BLaER1 treated with 17β-estradiol and CSF1 and Interleukin-3, amounts not matched to agents 10 nM and 100 nM (cell line): Measurements from ENCODE around the gene LRRC36.

ENCODE experiments used
- H3K27ac ChIP-seq, 11 experiments: shearing (Covaris generic); formaldehyde crosslinking; 2 replicates each; pipeline ENCODE4 v1.8.1; 2022
- H3K27me3 ChIP-seq, 11 experiments: shearing (Covaris generic); formaldehyde crosslinking; 2 replicates each; pipeline ENCODE4 v1.8.1; 2022
- H3K36me3 ChIP-seq, 11 experiments: shearing (Covaris generic); formaldehyde crosslinking; 2 replicates each; pipeline ENCODE4 v1.8.1; 2022
- H3K4me1 ChIP-seq, 10 experiments: shearing (Covaris generic); formaldehyde crosslinking; 2 replicates each; pipeline ENCODE4 v1.8.1; 2022
- H3K4me2 ChIP-seq, 11 experiments: shearing (Covaris generic); formaldehyde crosslinking; 2 replicates each; pipeline ENCODE4 v1.8.1; 2022
- H3K4me3 ChIP-seq, 10 experiments: shearing (Covaris generic); formaldehyde crosslinking; 2 replicates each; pipeline ENCODE4 v1.8.1; 2022
- H3K9ac ChIP-seq, 11 experiments: shearing (Covaris generic); formaldehyde crosslinking; 2 replicates each; pipeline ENCODE4 v1.8.1; 2022
- H3K9me3 ChIP-seq, 11 experiments: shearing (Covaris generic); formaldehyde crosslinking; replicated peaks in 1 of 11; 2 replicates each; pipeline ENCODE4 v1.8.1; 2022
- H4K20me1 ChIP-seq, 11 experiments: shearing (Covaris generic); formaldehyde crosslinking; 2 replicates each; pipeline ENCODE4 v1.8.1; 2022
- Cebpa-rat ChIP-seq, 11 experiments: shearing (Covaris generic); IDR thresholded peaks; 2 replicates each; pipeline ENCODE4 v1.8.1; 2022

Gene LRRC36

DNA sequence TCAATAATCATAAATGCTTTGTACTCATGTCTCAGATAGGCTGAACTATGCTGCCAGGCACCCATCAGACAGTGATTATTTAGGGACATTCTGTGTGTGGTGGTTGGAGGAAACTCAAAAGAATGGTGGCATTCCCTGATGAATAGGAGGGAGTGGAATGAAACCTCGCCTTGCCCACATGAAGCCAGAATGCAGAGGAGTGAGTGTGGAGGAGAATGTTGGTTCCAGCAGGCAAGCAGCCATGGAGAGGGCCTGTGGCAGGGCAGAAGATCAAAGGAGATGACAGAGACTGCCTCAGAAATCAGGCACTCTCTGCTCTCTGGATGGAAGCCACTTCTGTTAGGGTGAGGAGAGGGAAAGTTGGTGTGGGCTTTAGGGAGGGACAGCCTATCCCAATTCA, 22.6 kb upstream of the LRRC36 start:
- 0 out of 22 replicates have a peak, but pooled peaks cover 0 to 7% (median 0%) of the 10 kb centered on the region in 11 experiments for H3K9me3 ChIP-seq
- TF ChIP-seq Cebpa-rat (IDR thresholded peaks at IDR 0.05) = no peak
- H4K20me1 ChIP-seq = no peaks in the 10 kb centered on the region
- H3K27me3 ChIP-seq = no peaks in the 10 kb centered on the region
- H3K4me2 ChIP-seq = no peak overlapping the region
- peaks cover 0 to 17% (median 11%) of the 10 kb centered on the region in 10 experiments; a peak in 12 of 20 replicates for H3K4me1 ChIP-seq
- no peak overlapping the region for H3K9ac ChIP-seq
- H3K36me3 ChIP-seq = no peaks in the 10 kb centered on the region
- H3K4me3 ChIP-seq = no peak overlapping the region
- H3K27ac ChIP-seq = no peak overlapping the region

DNA sequence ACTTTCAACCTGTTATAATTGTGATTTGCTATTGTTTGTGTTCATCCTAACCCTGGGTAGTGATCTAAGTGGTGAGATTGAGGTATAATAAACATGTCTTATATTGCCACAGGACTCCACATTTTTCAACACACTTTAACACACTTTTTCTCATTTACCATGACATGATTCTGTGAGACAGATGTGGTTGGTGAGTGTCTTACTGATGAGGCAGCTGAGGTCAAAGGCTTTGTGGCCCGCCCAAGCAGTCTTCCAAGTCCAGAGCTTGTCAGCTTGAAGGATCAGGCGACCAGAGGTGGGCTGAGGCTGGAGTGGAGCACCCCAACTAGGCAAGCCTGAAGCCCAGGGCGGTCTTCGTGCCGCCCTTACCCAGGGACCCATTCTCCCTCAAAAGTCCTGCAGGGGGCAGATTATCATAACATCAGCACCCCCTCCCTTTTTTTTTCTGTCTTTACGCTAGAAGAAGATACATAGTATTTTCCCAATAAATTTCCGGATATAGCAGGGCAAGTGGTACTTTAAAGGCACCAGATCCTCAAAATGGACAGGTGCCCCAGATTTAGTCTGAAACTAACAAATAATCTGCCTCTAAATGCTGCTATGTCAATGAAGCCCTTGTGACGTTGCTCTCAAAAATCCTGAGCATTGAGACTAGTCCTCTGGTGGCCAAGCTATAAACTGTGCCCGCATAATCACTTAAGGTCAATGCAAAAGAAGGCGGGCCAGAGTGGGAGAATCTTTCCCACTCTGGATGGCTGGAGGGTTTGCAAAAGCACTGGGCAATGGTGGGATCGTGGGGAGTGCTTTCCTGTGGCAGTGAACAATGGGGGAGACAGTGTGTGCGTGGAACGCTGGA, 21.2 kb upstream of the LRRC36 start:
- Histone ChIP-seq H4K20me1 (no peaks in the 10 kb centered on the region), H3K4me2 (no peak overlapping the region), H3K9ac (no peak overlapping the region), H3K27me3 (no peaks in the 10 kb centered on the region), H3K9me3 (0 out of 22 replicates have a peak, but pooled peaks cover 0 to 7% (median 0%) of the 10 kb centered on the region in 11 experiments), H3K36me3 (no peaks in the 10 kb centered on the region), H3K4me1 (peaks cover 0 to 25% (median 11%) of the 10 kb centered on the region in 10 experiments; a peak in 12 of 20 replicates), H3K27ac (no peak overlapping the region), H3K4me3 (no peak overlapping the region)
- no peak for TF ChIP-seq Cebpa-rat (IDR thresholded peaks at IDR 0.05)

GRCh38 chr16:67310561-67310960, 16.1 kb upstream of the LRRC36 start:
- Histone ChIP-seq H3K4me2 (no peak overlapping the region), H4K20me1 (no peaks in the 10 kb centered on the region), H3K36me3 (no peaks in the 10 kb centered on the region), H3K4me3 (no peak overlapping the region), H3K27me3 (no peaks in the 10 kb centered on the region), H3K9ac (no peak overlapping the region), H3K9me3 (0 out of 22 replicates have a peak, but pooled peaks cover 0 to 3% (median 0%) of the 10 kb centered on the region in 11 experiments), H3K27ac (no peak overlapping the region), H3K4me1 (peaks cover 0 to 43% (median 11%) of the 10 kb centered on the region in 10 experiments; a peak in 12 of 20 replicates)
- TF ChIP-seq Cebpa-rat (IDR thresholded peaks at IDR 0.05) = no peak

GRCh38 chr16:67311607-67312488, 14.8 kb upstream of the LRRC36 start:
- Histone ChIP-seq H3K4me2 (peak overlapping the region in 3 of 11 experiments; percentile 12 to 29 (median 16); a peak in 5 of 22 replicates), H3K9me3 (no peaks in the 10 kb centered on the region), H3K4me1 (peaks cover 0 to 43% (median 11%) of the 10 kb centered on the region in 10 experiments; a peak in 12 of 20 replicates), H3K27ac (no peak overlapping the region), H3K27me3 (no peaks in the 10 kb centered on the region), H3K36me3 (no peaks in the 10 kb centered on the region), H3K4me3 (no peak overlapping the region), H3K9ac (no peak overlapping the region), H4K20me1 (no peaks in the 10 kb centered on the region)
- TF ChIP-seq Cebpa-rat (IDR thresholded peaks at IDR 0.05) = no peak

- no peaks in the 10 kb centered on the region for H4K20me1 ChIP-seq
- no peaks in the 10 kb centered on the region for H3K36me3 ChIP-seq
- TF ChIP-seq Cebpa-rat (IDR thresholded peaks at IDR 0.05) = no peak
- H3K4me2 ChIP-seq = peak overlapping the region in 2 of 11 experiments; percentile 12 to 27; a peak in 2 of 22 replicates
- H3K9ac ChIP-seq = no peak overlapping the region
- H3K27ac ChIP-seq = no peak overlapping the region
- peaks cover 0 to 39% (median 11%) of the 10 kb centered on the region in 10 experiments; a peak in 12 of 20 replicates for H3K4me1 ChIP-seq
- H3K27me3 ChIP-seq = no peaks in the 10 kb centered on the region
- H3K4me3 ChIP-seq = no peak overlapping the region
- no peaks in the 10 kb centered on the region for H3K9me3 ChIP-seq
Measured at GRCh38 chr16:67312719-67313118, 13.9 kb upstream of the LRRC36 start.

DNA sequence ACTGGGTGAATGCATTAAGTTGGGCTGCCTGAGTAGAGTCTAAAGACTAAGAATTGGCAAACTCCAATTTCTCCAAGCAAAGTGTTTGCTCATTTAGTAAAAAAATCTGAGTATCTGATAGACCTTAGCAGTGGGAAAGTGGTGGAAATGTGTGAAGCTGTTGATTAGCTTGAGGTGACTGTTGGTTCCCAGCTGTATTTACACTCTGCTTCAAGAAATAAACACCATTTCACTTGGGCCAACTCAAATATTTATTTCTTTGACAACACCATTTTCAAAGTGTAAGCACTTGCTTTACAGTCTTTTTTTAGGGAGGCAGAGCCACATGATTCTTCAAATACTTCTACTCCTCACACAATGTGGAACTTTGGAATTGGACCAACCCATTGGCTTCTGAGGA, 8.8 kb upstream of the LRRC36 start:
- Histone ChIP-seq H3K27ac (no peak overlapping the region), H3K4me2 (no peak overlapping the region), H3K9ac (no peak overlapping the region), H3K4me1 (peaks cover 0 to 3% (median 0%) of the 10 kb centered on the region in 10 experiments; a peak in 1 of 20 replicates), H3K4me3 (no peak overlapping the region), H3K27me3 (no peaks in the 10 kb centered on the region), H3K36me3 (no peaks in the 10 kb centered on the region), H4K20me1 (no peaks in the 10 kb centered on the region), H3K9me3 (no peaks in the 10 kb centered on the region)
- TF ChIP-seq Cebpa-rat (IDR thresholded peaks at IDR 0.05) = no peak

- Histone ChIP-seq H3K4me2 (no peak overlapping the region), H4K20me1 (no peaks in the 10 kb centered on the region), H3K9ac (no peak overlapping the region), H3K4me1 (peaks cover 0 to 13% (median 4%) of the 10 kb centered on the region in 10 experiments; a peak in 8 of 20 replicates), H3K4me3 (no peak overlapping the region), H3K36me3 (no peaks in the 10 kb centered on the region), H3K9me3 (peaks cover 0 to 4% (median 0%) of the 10 kb centered on the region in 11 experiments; a peak in 1 of 22 replicates), H3K27ac (no peak overlapping the region), H3K27me3 (no peaks in the 10 kb centered on the region)
- TF ChIP-seq Cebpa-rat (IDR thresholded peaks at IDR 0.05) = no peak
Measured at GRCh38 chr16:67326115-67326471, 522 bp upstream of the LRRC36 start.

DNA sequence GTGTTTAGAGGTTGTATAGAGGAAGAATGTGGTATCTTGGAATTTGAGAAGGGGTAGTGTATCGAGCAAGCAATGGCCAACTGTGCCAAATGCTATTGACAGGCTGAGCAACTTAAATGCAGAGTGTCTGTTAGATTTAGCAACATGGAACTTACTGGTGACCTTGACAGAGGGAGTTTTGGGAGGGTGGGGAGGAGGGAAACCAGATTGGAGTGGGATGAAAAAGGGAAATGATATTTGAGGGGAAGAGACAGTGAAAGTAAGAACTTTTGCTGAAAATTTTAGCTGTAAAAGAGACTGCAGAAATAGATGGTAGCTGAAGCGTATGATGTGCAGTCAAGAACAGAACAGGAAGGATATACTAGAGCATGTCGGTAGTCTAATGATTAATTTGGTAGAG, 1.1 kb downstream of the LRRC36 start:
- H3K9ac ChIP-seq = no peak overlapping the region

DNA sequence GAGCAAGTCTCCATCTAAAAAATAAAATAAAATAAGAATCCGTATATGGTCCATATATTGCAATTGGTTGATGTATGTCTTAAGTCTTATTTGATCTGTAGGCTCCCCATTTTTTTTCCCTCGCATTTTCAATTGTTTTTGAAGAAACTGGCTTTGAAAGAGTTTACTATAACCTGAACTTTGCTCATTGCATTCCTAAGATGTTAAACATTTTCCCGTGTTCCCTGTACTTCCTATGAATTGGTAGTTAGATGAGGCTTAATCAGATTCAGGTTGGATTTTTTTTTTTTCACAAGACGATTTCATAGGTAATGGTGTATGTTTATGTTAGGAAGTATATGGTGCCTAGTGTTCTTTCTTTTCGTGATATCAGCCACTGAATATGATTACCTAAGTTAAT, 3.3 kb downstream of the LRRC36 start:
- H3K27ac ChIP-seq = no peak overlapping the region
- no peak overlapping the region for H3K4me3 ChIP-seq
- H4K20me1 ChIP-seq = no peaks in the 10 kb centered on the region
- no peaks in the 10 kb centered on the region for H3K36me3 ChIP-seq
- peaks cover 0 to 13% (median 4%) of the 10 kb centered on the region in 10 experiments; a peak in 8 of 20 replicates for H3K4me1 ChIP-seq
- no peak for TF ChIP-seq Cebpa-rat (IDR thresholded peaks at IDR 0.05)
- H3K9me3 ChIP-seq = peaks cover under 1 to 13% (median 10%) of the 10 kb centered on the region in 11 experiments; a peak in 20 of 22 replicates
- no peak overlapping the region for H3K9ac ChIP-seq
- no peak overlapping the region for H3K4me2 ChIP-seq
- H3K27me3 ChIP-seq = no peaks in the 10 kb centered on the region

More for the DNA sequence above, 1.1 kb downstream of the LRRC36 start:
- H3K36me3 ChIP-seq = no peaks in the 10 kb centered on the region
- H3K4me2 ChIP-seq = peak overlapping the region in 5 of 11 experiments; percentile 2 to 68 (median 37); a peak in 7 of 22 replicates
- H3K4me3 ChIP-seq = no peak overlapping the region
- H3K9me3 ChIP-seq = peaks cover 0 to 4% (median 0%) of the 10 kb centered on the region in 11 experiments; a peak in 1 of 22 replicates
- no peaks in the 10 kb centered on the region for H3K27me3 ChIP-seq
- no peak for TF ChIP-seq Cebpa-rat (IDR thresholded peaks at IDR 0.05)
- no peaks in the 10 kb centered on the region for H4K20me1 ChIP-seq
- H3K27ac ChIP-seq = no peak overlapping the region
- peaks cover 0 to 13% (median 4%) of the 10 kb centered on the region in 10 experiments; a peak in 8 of 20 replicates for H3K4me1 ChIP-seq
